ENCODE results near the gene PLXNA2.

DNA sequence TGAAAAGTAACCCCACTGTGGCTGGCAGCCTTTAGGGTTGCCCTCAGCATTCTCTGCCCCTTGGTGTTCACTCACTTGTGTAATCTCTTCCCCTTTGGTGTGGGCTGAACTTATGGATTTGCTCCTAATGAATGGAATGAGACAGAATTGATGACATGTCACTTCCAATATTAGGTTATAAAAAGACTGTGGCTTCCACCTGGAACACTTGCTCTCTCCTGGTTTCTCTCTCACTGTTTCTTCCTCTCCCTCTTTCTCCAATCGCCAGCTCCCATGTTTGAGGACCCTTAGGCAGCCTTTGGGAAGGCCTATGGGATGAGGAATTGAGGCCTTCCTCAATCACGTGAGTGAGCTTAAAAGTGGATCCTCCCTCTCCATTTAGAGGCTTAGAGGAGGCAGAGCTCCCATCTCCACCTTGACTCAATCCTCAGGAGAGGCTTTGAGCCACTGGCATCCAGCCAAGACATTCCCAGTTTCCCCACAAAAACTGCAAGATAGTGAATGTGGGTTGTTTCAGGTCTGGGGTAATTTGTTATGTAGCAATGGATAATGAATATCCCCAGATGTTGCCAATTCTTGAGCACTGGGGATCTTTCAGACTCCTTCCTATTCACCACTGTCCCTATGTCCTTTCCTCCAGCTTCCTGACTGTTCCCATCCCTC, 237.8 kb downstream of the PLXNA2 start:
- no peak for TF ChIP-seq EZH2phosphoT487 (IDR thresholded peaks at IDR 0.05; ENCODE audit: borderline replicate concordance, low read depth, low read length)
- TF ChIP-seq, protein P1, sequence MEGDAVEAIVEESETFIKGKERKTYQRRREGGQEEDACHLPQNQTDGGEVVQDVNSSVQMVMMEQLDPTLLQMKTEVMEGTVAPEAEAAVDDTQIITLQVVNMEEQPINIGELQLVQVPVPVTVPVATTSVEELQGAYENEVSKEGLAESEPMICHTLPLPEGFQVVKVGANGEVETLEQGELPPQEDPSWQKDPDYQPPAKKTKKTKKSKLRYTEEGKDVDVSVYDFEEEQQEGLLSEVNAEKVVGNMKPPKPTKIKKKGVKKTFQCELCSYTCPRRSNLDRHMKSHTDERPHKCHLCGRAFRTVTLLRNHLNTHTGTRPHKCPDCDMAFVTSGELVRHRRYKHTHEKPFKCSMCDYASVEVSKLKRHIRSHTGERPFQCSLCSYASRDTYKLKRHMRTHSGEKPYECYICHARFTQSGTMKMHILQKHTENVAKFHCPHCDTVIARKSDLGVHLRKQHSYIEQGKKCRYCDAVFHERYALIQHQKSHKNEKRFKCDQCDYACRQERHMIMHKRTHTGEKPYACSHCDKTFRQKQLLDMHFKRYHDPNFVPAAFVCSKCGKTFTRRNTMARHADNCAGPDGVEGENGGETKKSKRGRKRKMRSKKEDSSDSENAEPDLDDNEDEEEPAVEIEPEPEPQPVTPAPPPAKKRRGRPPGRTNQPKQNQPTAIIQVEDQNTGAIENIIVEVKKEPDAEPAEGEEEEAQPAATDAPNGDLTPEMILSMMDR (conservative IDR thresholded peaks at IDR 0.05; ENCODE audit: low read length): no peak

Measured in OCI-LY7 (cell line).